GM18520 (cell line): ENCODE results near the gene FAM219A.
"Not testable (repeated sequence)": the region's sequence is repeated elsewhere in the genome, so short reads cannot be mapped to it uniquely, and the experiment has no call there.

ENCODE experiments used
- ATAC-seq: cut with Tn5 transposase; IDR thresholded peaks from one replicate; pipeline ENCODE4 v1.9.1; 2021; ENCODE audit not compliant: unreplicated experiment

The FAM219A gene

GRCh38 chr9:34485822-34486221 lies 27.5 kb upstream of the FAM219A start:
- no peak for ATAC-seq

- ATAC-seq = no peak
Observed at GRCh38 chr9:34484678-34485077, 26.3 kb upstream of the FAM219A start.

- not testable (repeated sequence) for ATAC-seq
Observed at GRCh38 chr9:34482746-34483145, 24.4 kb upstream of the FAM219A start.

GRCh38 chr9:34481620-34482019 lies 23.2 kb upstream of the FAM219A start:
- not testable (repeated sequence) for ATAC-seq

GRCh38 chr9:34479431-34479866 lies 21.1 kb upstream of the FAM219A start:
- no peak for ATAC-seq

- no peak for ATAC-seq
Observed at GRCh38 chr9:34477541-34477940, 19.2 kb upstream of the FAM219A start.

- ATAC-seq = no peak
Observed at GRCh38 chr9:34475097-34475496, 16.7 kb upstream of the FAM219A start.

GRCh38 chr9:34465468-34465867 lies 7.1 kb upstream of the FAM219A start:
- ATAC-seq = no peak

- ATAC-seq = no peak
Observed at GRCh38 chr9:34464571-34464970, 6.2 kb upstream of the FAM219A start.

GRCh38 chr9:34463901-34464232 lies 5.5 kb upstream of the FAM219A start:
- ATAC-seq = no peak

- no peak for ATAC-seq
Observed at GRCh38 chr9:34463098-34463900, 4.9 kb upstream of the FAM219A start.

- no peak for ATAC-seq
Observed at GRCh38 chr9:34459941-34460340, 1.6 kb upstream of the FAM219A start.

GRCh38 chr9:34459356-34459755 lies 986 bp upstream of the FAM219A start:
- no peak for ATAC-seq

- no peak for ATAC-seq
Observed at GRCh38 chr9:34458959-34459340, 580 bp upstream of the FAM219A start.

- ATAC-seq = no peak
Observed at GRCh38 chr9:34457266-34458012, 931 bp downstream of the FAM219A start.

GRCh38 chr9:34456746-34457145 lies 1.6 kb downstream of the FAM219A start:
- no peak for ATAC-seq

GRCh38 chr9:34456151-34456550 lies 2.2 kb downstream of the FAM219A start:
- ATAC-seq = no peak

GRCh38 chr9:34454571-34455065 lies 3.8 kb downstream of the FAM219A start:
- no peak for ATAC-seq

- ATAC-seq = no peak
Observed at GRCh38 chr9:34452568-34452967, 5.8 kb downstream of the FAM219A start.

- no peak for ATAC-seq
Observed at GRCh38 chr9:34451545-34451944, 6.8 kb downstream of the FAM219A start.

GRCh38 chr9:34451135-34451534 lies 7.2 kb downstream of the FAM219A start:
- ATAC-seq = no peak

GRCh38 chr9:34450644-34451043 lies 7.7 kb downstream of the FAM219A start:
- ATAC-seq = no peak
